ENCODE results near the gene SLCO1B3. TPM values are rescaled to one million over a fixed set of nuclear protein-coding genes. Genes with fewer than 3 reads are reported as not detected.

SLCO1B3 gene
- total and polyA plus RNA-seq, 2 donors (not counting 1 experiment from before 2014, with no cell fraction given), result not detected

DNA sequence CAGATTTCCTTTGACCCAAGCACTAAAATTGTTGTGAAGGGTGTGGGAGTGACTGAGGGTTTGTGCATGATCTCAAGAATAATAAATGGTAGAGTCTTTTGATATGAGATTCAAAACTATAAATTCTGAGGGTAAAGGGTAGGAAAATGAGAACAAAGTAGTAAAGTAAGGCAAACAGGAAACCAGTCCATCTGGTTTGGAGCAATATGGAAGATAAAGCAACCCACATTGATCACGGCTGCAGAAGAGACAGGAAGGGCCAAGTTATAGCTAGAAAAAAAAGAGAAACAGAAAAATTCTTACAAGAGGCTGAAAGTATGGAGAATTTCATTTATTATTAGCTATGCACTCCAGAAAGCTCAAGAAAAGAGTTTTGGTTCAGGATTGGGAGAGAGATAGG, 4.6 kb upstream of the SLCO1B3 start:
- H4K20me1 ChIP-seq (ENCODE audit: control insufficient read depth, insufficient read depth, low read length, poor library complexity, severe bottlenecking), result no peaks in the 10 kb centered on the region
- Mint-ChIP-seq H3K4me3 (no peak overlapping the region), H3K4me1 (no peaks in the 10 kb centered on the region), H3K27me3 (no peaks in the 10 kb centered on the region), H3K27ac (no peak overlapping the region), H3K9me3 (ENCODE audit: insufficient read depth) (no peaks in the 10 kb centered on the region)
- intact Hi-C loops (cut with micrococcal nuclease), result no loop called here
- H3K4me1 ChIP-seq (ENCODE audit: control insufficient read depth in 2 of 2, insufficient read depth in 2 of 2, low read length in 2 of 2), result no peaks in the 10 kb centered on the region
- ATAC-seq (ENCODE audit: low read depth) (no peak), DNase-seq (no peak)
- no peaks in the 10 kb centered on the region for H3K27me3 ChIP-seq (replicated peaks in 1 of 4; ENCODE audit: control extremely low read depth in 1 of 4, control insufficient read depth in 3 of 4, insufficient read depth in 4 of 4, low read length in 3 of 4)
- no peaks in the 10 kb centered on the region for H3K79me2 ChIP-seq (ENCODE audit: control insufficient read depth, insufficient read depth, low read length)
- no peak overlapping the region for H3K4me2 ChIP-seq (replicated peaks; ENCODE audit: low read depth, low read length, poor library complexity, severe bottlenecking)
- H3K9me3 ChIP-seq (ENCODE audit: control extremely low read depth in 1 of 3, control insufficient read depth in 2 of 3, insufficient read depth in 1 of 3, low read length in 2 of 3), result peaks cover 0 to 12% (median 1%) of the 10 kb centered on the region in 3 donors
- H3K9ac ChIP-seq (ENCODE audit: low read length), result no peak overlapping the region
- WGBS (ENCODE audit: insufficient coverage), result no CpG with 5 or more reads among the region's 1 CpG
- no peak for TF ChIP-seq EZH2 (IDR thresholded peaks at IDR 0.05; ENCODE audit: borderline replicate concordance, insufficient read depth, low read depth, low read length, poor library complexity, severe bottlenecking)
- TF ChIP-seq, protein P1, sequence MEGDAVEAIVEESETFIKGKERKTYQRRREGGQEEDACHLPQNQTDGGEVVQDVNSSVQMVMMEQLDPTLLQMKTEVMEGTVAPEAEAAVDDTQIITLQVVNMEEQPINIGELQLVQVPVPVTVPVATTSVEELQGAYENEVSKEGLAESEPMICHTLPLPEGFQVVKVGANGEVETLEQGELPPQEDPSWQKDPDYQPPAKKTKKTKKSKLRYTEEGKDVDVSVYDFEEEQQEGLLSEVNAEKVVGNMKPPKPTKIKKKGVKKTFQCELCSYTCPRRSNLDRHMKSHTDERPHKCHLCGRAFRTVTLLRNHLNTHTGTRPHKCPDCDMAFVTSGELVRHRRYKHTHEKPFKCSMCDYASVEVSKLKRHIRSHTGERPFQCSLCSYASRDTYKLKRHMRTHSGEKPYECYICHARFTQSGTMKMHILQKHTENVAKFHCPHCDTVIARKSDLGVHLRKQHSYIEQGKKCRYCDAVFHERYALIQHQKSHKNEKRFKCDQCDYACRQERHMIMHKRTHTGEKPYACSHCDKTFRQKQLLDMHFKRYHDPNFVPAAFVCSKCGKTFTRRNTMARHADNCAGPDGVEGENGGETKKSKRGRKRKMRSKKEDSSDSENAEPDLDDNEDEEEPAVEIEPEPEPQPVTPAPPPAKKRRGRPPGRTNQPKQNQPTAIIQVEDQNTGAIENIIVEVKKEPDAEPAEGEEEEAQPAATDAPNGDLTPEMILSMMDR (IDR thresholded peaks at IDR 0.05), result no peak
- POLR2A ChIA-PET, result no interaction called here
- H2AFZ ChIP-seq (ENCODE audit: insufficient read depth, low read depth, low read length, poor library complexity, severe bottlenecking), result no peak overlapping the region
- CTCF ChIA-PET, result interaction anchor here (0.7 kb wide), 1 partner anchor 9 kb away, joined by 4 read pairs; no protein-coding TSS in a partner anchor
- H3K27ac ChIP-seq (ENCODE audit: low read length in 2 of 2), result no peak overlapping the region
- no peak overlapping the region for H3K4me3 ChIP-seq (ENCODE audit: control extremely low read depth in 1 of 5, extremely low read depth in 1 of 5, insufficient read depth in 1 of 5, low read depth in 2 of 5, low read length in 4 of 5)
- H3K36me3 ChIP-seq (replicated peaks in 1 of 2; ENCODE audit: control extremely low read depth in 1 of 2, control insufficient read depth in 1 of 2, extremely low read depth in 1 of 2, insufficient read depth in 2 of 2, low read length in 1 of 2), result no peaks in the 10 kb centered on the region

DNA sequence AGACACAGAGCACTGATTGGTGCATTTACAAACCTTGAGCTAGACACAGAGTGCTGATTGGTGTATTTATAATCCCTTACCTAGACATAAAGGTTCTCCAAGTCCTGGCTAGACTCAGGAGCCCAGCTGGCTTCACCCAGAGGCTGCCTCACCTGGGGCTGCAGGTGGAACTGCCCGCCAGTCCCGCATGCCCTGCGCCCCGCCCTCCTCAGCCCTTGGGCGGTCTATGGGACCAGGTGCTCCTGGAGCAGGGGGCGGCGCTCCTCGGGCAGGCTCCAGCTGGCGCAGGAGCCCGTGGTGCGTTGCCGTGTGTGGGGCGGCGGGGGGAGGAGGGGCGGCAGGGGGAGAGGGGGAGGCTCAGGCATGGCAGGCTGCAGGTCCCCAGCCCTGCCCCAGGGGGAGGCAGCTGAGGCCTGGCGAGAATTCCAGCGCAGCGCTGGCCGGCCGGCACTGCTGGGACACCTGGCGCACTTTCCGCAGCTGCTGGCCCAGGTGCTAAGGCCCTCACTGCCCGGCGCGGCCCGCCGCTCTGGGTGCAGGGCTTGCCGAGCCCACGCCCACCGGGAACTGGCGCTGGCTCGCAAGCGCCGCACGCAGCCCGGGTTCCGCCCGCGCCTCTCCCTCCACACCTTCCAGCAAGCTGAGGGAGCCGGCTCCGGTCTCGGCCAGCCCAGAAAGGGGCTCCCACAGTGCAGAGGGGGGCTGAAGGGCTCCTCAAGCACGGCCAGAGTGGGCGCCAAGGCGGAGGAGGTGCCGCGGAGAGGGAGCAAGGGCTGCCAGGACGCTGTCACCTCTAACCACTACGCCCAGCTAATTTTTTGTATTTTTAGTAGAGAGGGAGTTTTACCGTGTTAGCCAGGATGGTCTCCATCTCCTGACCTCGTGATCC, 3.1 kb upstream of the SLCO1B3 start:
- H3K27me3 ChIP-seq (replicated peaks in 1 of 4; ENCODE audit: control extremely low read depth in 1 of 4, control insufficient read depth in 3 of 4, insufficient read depth in 4 of 4, low read length in 3 of 4), result no peaks in the 10 kb centered on the region
- H3K9me3 ChIP-seq (ENCODE audit: control extremely low read depth in 1 of 3, control insufficient read depth in 2 of 3, insufficient read depth in 1 of 3, low read length in 2 of 3), result peaks cover 0 to 12% (median 1%) of the 10 kb centered on the region in 3 donors
- no peak overlapping the region for H3K4me3 ChIP-seq (ENCODE audit: control extremely low read depth in 1 of 5, extremely low read depth in 1 of 5, insufficient read depth in 1 of 5, low read depth in 2 of 5, low read length in 4 of 5)
- H3K4me2 ChIP-seq (replicated peaks; ENCODE audit: low read depth, low read length, poor library complexity, severe bottlenecking), result no peak overlapping the region
- no peak for TF ChIP-seq EZH2 (IDR thresholded peaks at IDR 0.05; ENCODE audit: borderline replicate concordance, insufficient read depth, low read depth, low read length, poor library complexity, severe bottlenecking)
- 98% methylated on average over 16 of the region's 51 CpGs for WGBS (ENCODE audit: insufficient coverage)
- no peaks in the 10 kb centered on the region for H3K4me1 ChIP-seq (ENCODE audit: control insufficient read depth in 2 of 2, insufficient read depth in 2 of 2, low read length in 2 of 2)
- no peaks in the 10 kb centered on the region for H3K27me3 Mint-ChIP-seq
- no peaks in the 10 kb centered on the region for H3K9me3 Mint-ChIP-seq (ENCODE audit: insufficient read depth)
- no peak overlapping the region for H3K9ac ChIP-seq (ENCODE audit: low read length)
- DNase-seq (no peak), ATAC-seq (ENCODE audit: low read depth) (no peak)
- H4K20me1 ChIP-seq (ENCODE audit: control insufficient read depth, insufficient read depth, low read length, poor library complexity, severe bottlenecking), result no peaks in the 10 kb centered on the region
- H3K4me3 Mint-ChIP-seq, result no peak overlapping the region
- intact Hi-C loops (cut with micrococcal nuclease), result no loop called here
- no peaks in the 10 kb centered on the region for H3K79me2 ChIP-seq (ENCODE audit: control insufficient read depth, insufficient read depth, low read length)
- H3K36me3 ChIP-seq (replicated peaks in 1 of 2; ENCODE audit: control extremely low read depth in 1 of 2, control insufficient read depth in 1 of 2, extremely low read depth in 1 of 2, insufficient read depth in 2 of 2, low read length in 1 of 2), result no peaks in the 10 kb centered on the region
- no peaks in the 10 kb centered on the region for H3K4me1 Mint-ChIP-seq
- H3K27ac ChIP-seq (ENCODE audit: low read length in 2 of 2), result no peak overlapping the region
- H3K27ac Mint-ChIP-seq, result no peak overlapping the region
- no peak overlapping the region for H2AFZ ChIP-seq (ENCODE audit: insufficient read depth, low read depth, low read length, poor library complexity, severe bottlenecking)
- ChIA-PET CTCF (no interaction called here), POLR2A (no interaction called here)

Measured in B cell (primary cell).